Adrenal gland (tissue), 5 donors: ENCODE measurements around the gene TACO1.

ENCODE experiments used
- POLR2A ChIP-seq, 2 donors: fragments of 450-650 bp; IDR thresholded peaks; one replicate each; pipeline ENCODE4 v1.6.1; 2017; ENCODE audit warnings: antibody characterized with exemption in 2 of 2, mild to moderate bottlenecking in 2 of 2, moderate library complexity in 1 of 2
- TF ChIP-seq, protein P1 (sequence below), 6 experiments: fragments of 450-650 bp in 4 of 6; fragments of 200-600 bp in 2 of 6; sonication (generic) in 1 of 6; IDR thresholded peaks; 1 replicate in 5 of 6; 2 replicates in 1 of 6; pipeline versions ENCODE4 v1.5.1 to v1.8.0; 2016 to 2021; ENCODE audit warnings: antibody characterized with exemption in 6 of 6, mild to moderate bottlenecking in 2 of 6, moderate library complexity in 1 of 6
- donor health status: DM: no; HTN: no; CAD: no.

DNA sequence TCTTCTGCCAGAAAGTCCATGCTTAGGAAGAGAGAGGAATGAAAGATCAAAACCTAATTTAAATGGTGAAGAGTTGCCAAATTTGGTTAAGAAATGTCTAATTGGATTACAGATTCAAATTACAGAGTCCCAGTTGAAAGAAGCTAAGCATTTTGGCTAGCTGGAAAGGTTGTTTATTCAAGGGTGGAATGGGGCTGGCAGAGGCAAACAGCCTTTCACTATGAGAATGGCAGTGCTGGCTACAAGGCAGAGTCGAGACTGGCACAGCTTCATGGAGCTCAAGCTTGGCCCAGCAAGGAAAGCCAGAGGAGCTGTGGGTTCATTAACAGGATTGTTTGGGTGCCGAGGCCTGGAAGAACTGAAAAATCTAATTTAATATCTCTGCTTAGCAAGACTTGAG is 35.1 kb downstream of the TACO1 start:
- TF ChIP-seq, protein P1, sequence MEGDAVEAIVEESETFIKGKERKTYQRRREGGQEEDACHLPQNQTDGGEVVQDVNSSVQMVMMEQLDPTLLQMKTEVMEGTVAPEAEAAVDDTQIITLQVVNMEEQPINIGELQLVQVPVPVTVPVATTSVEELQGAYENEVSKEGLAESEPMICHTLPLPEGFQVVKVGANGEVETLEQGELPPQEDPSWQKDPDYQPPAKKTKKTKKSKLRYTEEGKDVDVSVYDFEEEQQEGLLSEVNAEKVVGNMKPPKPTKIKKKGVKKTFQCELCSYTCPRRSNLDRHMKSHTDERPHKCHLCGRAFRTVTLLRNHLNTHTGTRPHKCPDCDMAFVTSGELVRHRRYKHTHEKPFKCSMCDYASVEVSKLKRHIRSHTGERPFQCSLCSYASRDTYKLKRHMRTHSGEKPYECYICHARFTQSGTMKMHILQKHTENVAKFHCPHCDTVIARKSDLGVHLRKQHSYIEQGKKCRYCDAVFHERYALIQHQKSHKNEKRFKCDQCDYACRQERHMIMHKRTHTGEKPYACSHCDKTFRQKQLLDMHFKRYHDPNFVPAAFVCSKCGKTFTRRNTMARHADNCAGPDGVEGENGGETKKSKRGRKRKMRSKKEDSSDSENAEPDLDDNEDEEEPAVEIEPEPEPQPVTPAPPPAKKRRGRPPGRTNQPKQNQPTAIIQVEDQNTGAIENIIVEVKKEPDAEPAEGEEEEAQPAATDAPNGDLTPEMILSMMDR (IDR thresholded peaks at IDR 0.05), result no peak
- no peak for TF ChIP-seq POLR2A (IDR thresholded peaks at IDR 0.05)
